H1 (cell line): Measurements from ENCODE around the gene CERS1.

ENCODE experiments used
- CHD2 ChIP-seq: IDR thresholded peaks from 2 replicates; pipeline ENCODE4 v1.6.1; 2012; ENCODE audit warnings: low read length, improper control_type of control experiment
- CHD7 ChIP-seq: fragments of 300-600 bp; sonication (generic); IDR thresholded peaks from 2 replicates; pipeline ENCODE4 v1.7.1; 2012; ENCODE audit warnings: low read length, moderate library complexity, mild to moderate bottlenecking, inconsistent platforms; ENCODE audit not compliant: insufficient replicate concordance
- CREB1 ChIP-seq: IDR thresholded peaks from 2 replicates; pipeline ENCODE4 v1.6.1; 2012; ENCODE audit warnings: inconsistent platforms
- CTCF ChIP-seq, 3 experiments: IDR thresholded peaks; 1 replicate in 2 of 3; 2 replicates in 1 of 3; pipeline versions ENCODE4 v1.5.1 to v1.6.1; 2011; ENCODE audit warnings: low read length in 3 of 3, mild to moderate bottlenecking in 3 of 3, inconsistent platforms in 2 of 3, low read depth in 1 of 3, moderate library complexity in 1 of 3; ENCODE audit not compliant: insufficient read depth in 1 of 3; ENCODE audit errors: control extremely low read depth in 1 of 3
- EP300 ChIP-seq, 2 experiments: IDR thresholded peaks; 1 replicate in 1 of 2; 2 replicates in 1 of 2; pipeline ENCODE4 v1.6.1; 2011 to 2012; ENCODE audit warnings: low read depth in 2 of 2, low read length in 2 of 2, mild to moderate bottlenecking in 2 of 2, borderline replicate concordance in 1 of 2, inconsistent platforms in 1 of 2, moderate library complexity in 1 of 2
- EZH2 ChIP-seq: fragments of 200-600 bp; sonication (generic); IDR thresholded peaks from 2 replicates; pipeline ENCODE4 v1.7.1; 2012; ENCODE audit warnings: low read depth, mild to moderate bottlenecking, moderate library complexity, low read length, inconsistent platforms; ENCODE audit not compliant: severe bottlenecking
- KDM5A ChIP-seq: fragments of 200-600 bp; IDR thresholded peaks from 2 replicates; pipeline ENCODE4 v1.7.1; 2012; ENCODE audit warnings: mild to moderate bottlenecking, low read length, inconsistent platforms, mixed read lengths
- MAFK ChIP-seq: IDR thresholded peaks from 2 replicates; pipeline ENCODE4 v1.6.1; 2012; ENCODE audit warnings: low read depth, mild to moderate bottlenecking, improper control_type of control experiment, low read length
- MAX ChIP-seq: IDR thresholded peaks from 2 replicates; pipeline ENCODE4 v1.6.1; 2012; ENCODE audit warnings: inconsistent platforms
- POLR2A ChIP-seq, 2 experiments: IDR thresholded peaks; 1 replicate in 1 of 2; 2 replicates in 1 of 2; pipeline ENCODE4 v1.6.1; 2011; ENCODE audit warnings: low read depth in 2 of 2, low read length in 2 of 2, mild to moderate bottlenecking in 2 of 2; ENCODE audit errors: control extremely low read depth in 1 of 2
- POLR2AphosphoS5 ChIP-seq: IDR thresholded peaks from 2 replicates; pipeline ENCODE4 v1.6.1; 2011; ENCODE audit warnings: low read depth, low read length
- RAD21 ChIP-seq, 2 experiments: IDR thresholded peaks in 1 of 2; conservative IDR thresholded peaks in 1 of 2; 2 replicates each; pipeline ENCODE4 v1.6.1; 2011; ENCODE audit warnings: low read depth in 2 of 2, low read length in 2 of 2, improper control_type of control experiment in 1 of 2, inconsistent platforms in 1 of 2, mild to moderate bottlenecking in 1 of 2, moderate library complexity in 1 of 2
- TEAD4 ChIP-seq: IDR thresholded peaks from 2 replicates; pipeline ENCODE4 v1.6.1; 2012; ENCODE audit warnings: low read depth, low read length, inconsistent platforms, mixed read lengths
- YY1 ChIP-seq: IDR thresholded peaks from 2 replicates; pipeline ENCODE4 v1.6.1; 2011; ENCODE audit warnings: low read depth, mild to moderate bottlenecking, low read length

- TF ChIP-seq RAD21 (IDR thresholded peaks at IDR 0.05 in 1 of 2, conservative IDR thresholded peaks at IDR 0.05 in 1 of 2; ENCODE audit: low read depth in 2 of 2, low read length in 2 of 2) (no peak), CTCF (IDR thresholded peaks at IDR 0.05; ENCODE audit: control extremely low read depth in 1 of 3, insufficient read depth in 1 of 3, low read depth in 1 of 3, low read length in 3 of 3) (no peak), EZH2 (no peak), TEAD4 (no peak), CHD2 (no peak), MAFK (no peak), POLR2A (IDR thresholded peaks at IDR 0.05; ENCODE audit: control extremely low read depth in 1 of 2, low read depth in 2 of 2, low read length in 2 of 2) (no peak), CHD7 (no peak), MAX (no peak), POLR2AphosphoS5 (no peak), CREB1 (no peak), EP300 (IDR thresholded peaks at IDR 0.05; ENCODE audit: borderline replicate concordance in 1 of 2, low read depth in 2 of 2, low read length in 2 of 2) (no peak), KDM5A (no peak), YY1 (no peak)
Observed at GRCh38 chr19:18929311-18929710, 33.4 kb upstream of the CERS1 start.
